ENCODE measurements around the gene LYRM2.

- TF ChIP-seq CTCF (IDR thresholded peaks at IDR 0.05; ENCODE audit: poor library complexity): no peak
- no peak for TF ChIP-seq EZH2phosphoT487 (IDR thresholded peaks at IDR 0.05; ENCODE audit: low read depth, severe bottlenecking, unreplicated experiment)
- no peak for TF ChIP-seq EZH2 (IDR thresholded peaks at IDR 0.05; ENCODE audit: borderline replicate concordance)
These were observed 71.5 kb downstream of the LYRM2 start for GRCh38 chr6:89566930-89567629.

Data from hepatocyte (in vitro differentiated cells).